Measurements from ENCODE around the gene SNRPA.

DNA sequence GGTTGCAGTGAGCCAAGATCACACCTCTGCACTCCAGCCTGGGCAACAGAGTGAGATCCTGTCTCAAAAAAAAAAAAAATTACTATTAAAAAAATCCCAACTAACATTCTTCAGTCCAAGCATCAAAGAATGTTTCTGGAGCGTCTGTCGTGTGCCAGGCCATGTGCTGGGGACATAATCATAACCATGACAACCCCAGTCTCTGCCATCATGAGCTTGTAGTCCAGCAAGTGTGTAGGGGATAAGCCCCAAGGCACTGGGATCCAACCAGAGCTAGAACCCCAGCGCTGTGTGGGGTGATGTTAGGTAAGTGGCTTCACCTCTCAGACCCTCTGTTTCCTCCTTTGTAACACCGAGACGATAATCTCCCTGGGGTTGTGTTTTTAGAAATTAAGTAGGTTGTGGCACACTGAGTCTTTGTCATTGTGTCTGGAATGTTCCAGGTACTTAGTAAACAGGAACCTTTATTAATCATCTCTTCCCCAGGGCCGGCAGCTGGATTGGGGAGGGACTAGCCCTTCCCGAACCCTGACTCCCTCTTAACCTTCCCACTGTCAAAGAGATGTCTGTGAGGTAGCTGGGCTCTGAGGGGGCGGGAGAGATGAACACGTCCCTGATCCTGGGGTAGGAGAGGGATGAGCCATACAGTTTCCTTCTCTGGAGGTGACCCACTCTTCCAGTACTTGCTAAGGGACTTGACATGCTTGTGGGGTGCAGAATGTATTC, 28.9 kb upstream of the SNRPA start:
- TF ChIP-seq EZH2 (IDR thresholded peaks at IDR 0.05; ENCODE audit: borderline replicate concordance, low read length): no peak
- TF ChIP-seq, protein P1, sequence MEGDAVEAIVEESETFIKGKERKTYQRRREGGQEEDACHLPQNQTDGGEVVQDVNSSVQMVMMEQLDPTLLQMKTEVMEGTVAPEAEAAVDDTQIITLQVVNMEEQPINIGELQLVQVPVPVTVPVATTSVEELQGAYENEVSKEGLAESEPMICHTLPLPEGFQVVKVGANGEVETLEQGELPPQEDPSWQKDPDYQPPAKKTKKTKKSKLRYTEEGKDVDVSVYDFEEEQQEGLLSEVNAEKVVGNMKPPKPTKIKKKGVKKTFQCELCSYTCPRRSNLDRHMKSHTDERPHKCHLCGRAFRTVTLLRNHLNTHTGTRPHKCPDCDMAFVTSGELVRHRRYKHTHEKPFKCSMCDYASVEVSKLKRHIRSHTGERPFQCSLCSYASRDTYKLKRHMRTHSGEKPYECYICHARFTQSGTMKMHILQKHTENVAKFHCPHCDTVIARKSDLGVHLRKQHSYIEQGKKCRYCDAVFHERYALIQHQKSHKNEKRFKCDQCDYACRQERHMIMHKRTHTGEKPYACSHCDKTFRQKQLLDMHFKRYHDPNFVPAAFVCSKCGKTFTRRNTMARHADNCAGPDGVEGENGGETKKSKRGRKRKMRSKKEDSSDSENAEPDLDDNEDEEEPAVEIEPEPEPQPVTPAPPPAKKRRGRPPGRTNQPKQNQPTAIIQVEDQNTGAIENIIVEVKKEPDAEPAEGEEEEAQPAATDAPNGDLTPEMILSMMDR (conservative IDR thresholded peaks at IDR 0.05 in 1 of 2, IDR thresholded peaks at IDR 0.05 in 1 of 2; ENCODE audit: extremely low read depth in 1 of 2, insufficient read depth in 1 of 2, low read depth in 1 of 2, low read length in 2 of 2): no peak

Data from mammary epithelial cell (primary cell).